Rectal smooth muscle tissue (tissue), 1 donor: Measurements from ENCODE around the gene AKAP4.
A peak's percentile ranks its signal among the peaks of the same experiment; 100 is the strongest.

ENCODE experiments used
- H3K27ac ChIP-seq: one replicate; pipeline ENCODE4 v1.7.0; 2013; ENCODE audit warnings: low read depth, low read length, inconsistent platforms
- H3K27me3 ChIP-seq: one replicate; pipeline ENCODE4 v1.7.0; 2013; ENCODE audit warnings: low read length; ENCODE audit not compliant: control insufficient read depth, insufficient read depth
- H3K36me3 ChIP-seq: one replicate; pipeline ENCODE4 v1.7.0; 2013; ENCODE audit warnings: low read length; ENCODE audit not compliant: control insufficient read depth, insufficient read depth
- H3K4me1 ChIP-seq: one replicate; pipeline ENCODE4 v1.7.0; 2013; ENCODE audit warnings: low read length; ENCODE audit not compliant: control insufficient read depth, insufficient read depth
- H3K4me3 ChIP-seq: one replicate; pipeline ENCODE4 v1.7.0; 2013; ENCODE audit warnings: low read length
- H3K9ac ChIP-seq: one replicate; pipeline ENCODE4 v1.7.0; 2013; ENCODE audit warnings: low read length

The AKAP4 gene

GRCh38 chrX:50200907-50201306, at the start of gene AKAP4:
Gene AKAP4, minus strand, starts transcription at chrX:50201007. Its CDS starts 118 bp downstream, at chrX:50200889.
- Histone ChIP-seq H3K27ac (no peak within 1 kb of the TSS), H3K4me3 (no peak within 1 kb of the TSS), H3K36me3 (no peaks in the 10 kb centered on the region), H3K9ac (no peak within 1 kb of the TSS), H3K4me1 (no peaks in the 10 kb centered on the region), H3K27me3 (no peaks in the 10 kb centered on the region)

- Histone ChIP-seq H3K27me3 (no peaks in the 10 kb centered on the region), H3K36me3 (no peaks in the 10 kb centered on the region), H3K4me3 (no peak overlapping the region), H3K9ac (no peak overlapping the region), H3K4me1 (no peaks in the 10 kb centered on the region), H3K27ac (no peak overlapping the region)
Observed at GRCh38 chrX:50211510-50211909, 10.7 kb upstream of the AKAP4 start.

DNA sequence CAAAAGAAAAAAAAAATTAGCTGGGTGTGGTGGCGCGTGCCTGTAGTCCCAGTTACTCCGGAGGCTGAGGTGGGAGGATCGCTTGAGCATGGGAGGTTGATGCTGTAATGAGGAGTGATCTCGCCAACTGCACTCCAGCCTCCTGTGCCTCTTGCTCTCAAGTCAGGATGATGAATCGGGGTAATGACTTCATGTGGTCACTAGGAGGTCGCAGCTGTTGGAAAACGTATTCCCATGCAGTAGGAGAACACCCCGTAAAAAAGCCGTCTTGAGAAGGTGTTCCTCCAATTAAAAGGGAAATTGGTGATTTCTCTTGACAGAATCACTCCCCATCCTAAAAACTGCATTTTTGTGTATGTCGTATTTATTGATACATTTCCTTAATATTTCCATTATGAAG, 5.9 kb upstream of the AKAP4 start:
- Histone ChIP-seq H3K9ac (no peak overlapping the region), H3K27ac (no peak overlapping the region), H3K27me3 (no peaks in the 10 kb centered on the region), H3K4me1 (no peaks in the 10 kb centered on the region), H3K36me3 (no peaks in the 10 kb centered on the region), H3K4me3 (no peak overlapping the region)

GRCh38 chrX:50204364-50204899, 3.6 kb upstream of the AKAP4 start, which contains the start of gene CCNB3:
Gene CCNB3, plus strand, starts transcription at chrX:50204765. Its CDS starts 80,399 bp downstream, at chrX:50285164.
- Histone ChIP-seq H3K36me3 (no peaks in the 10 kb centered on the region), H3K27ac (no peak within 1 kb of the TSS), H3K4me1 (no peaks in the 10 kb centered on the region), H3K4me3 (peak within 1 kb of the TSS; percentile 45), H3K27me3 (no peaks in the 10 kb centered on the region), H3K9ac (no peak within 1 kb of the TSS)

GRCh38 chrX:50202539-50202938, 1.7 kb upstream of the AKAP4 start:
- Histone ChIP-seq H3K27me3 (no peaks in the 10 kb centered on the region), H3K27ac (no peak overlapping the region), H3K9ac (no peak overlapping the region), H3K4me3 (no peak overlapping the region), H3K36me3 (no peaks in the 10 kb centered on the region), H3K4me1 (no peaks in the 10 kb centered on the region)

GRCh38 chrX:50198348-50198747, 2.5 kb downstream of the AKAP4 start:
- no peaks in the 10 kb centered on the region for H3K4me1 ChIP-seq
- no peaks in the 10 kb centered on the region for H3K36me3 ChIP-seq
- no peak overlapping the region for H3K27ac ChIP-seq
- H3K9ac ChIP-seq: no peak overlapping the region
- H3K4me3 ChIP-seq: no peak overlapping the region
- no peaks in the 10 kb centered on the region for H3K27me3 ChIP-seq

- no peak overlapping the region for H3K4me3 ChIP-seq
- peaks cover 6% of the 10 kb centered on the region for H3K4me1 ChIP-seq
- H3K27me3 ChIP-seq: peaks cover 2% of the 10 kb centered on the region
- H3K9ac ChIP-seq: no peak overlapping the region
- H3K36me3 ChIP-seq: no peaks in the 10 kb centered on the region
- H3K27ac ChIP-seq: peak overlapping the region; percentile 30
Observed at GRCh38 chrX:50188859-50189600, 11.8 kb downstream of the AKAP4 start.

- H3K36me3 ChIP-seq: no peaks in the 10 kb centered on the region
- H3K9ac ChIP-seq: no peak overlapping the region
- peaks cover 2% of the 10 kb centered on the region for H3K27me3 ChIP-seq
- H3K4me1 ChIP-seq: peaks cover 6% of the 10 kb centered on the region
- no peak overlapping the region for H3K4me3 ChIP-seq
- no peak overlapping the region for H3K27ac ChIP-seq
Observed at GRCh38 chrX:50183891-50184290, 16.9 kb downstream of the AKAP4 start.

DNA sequence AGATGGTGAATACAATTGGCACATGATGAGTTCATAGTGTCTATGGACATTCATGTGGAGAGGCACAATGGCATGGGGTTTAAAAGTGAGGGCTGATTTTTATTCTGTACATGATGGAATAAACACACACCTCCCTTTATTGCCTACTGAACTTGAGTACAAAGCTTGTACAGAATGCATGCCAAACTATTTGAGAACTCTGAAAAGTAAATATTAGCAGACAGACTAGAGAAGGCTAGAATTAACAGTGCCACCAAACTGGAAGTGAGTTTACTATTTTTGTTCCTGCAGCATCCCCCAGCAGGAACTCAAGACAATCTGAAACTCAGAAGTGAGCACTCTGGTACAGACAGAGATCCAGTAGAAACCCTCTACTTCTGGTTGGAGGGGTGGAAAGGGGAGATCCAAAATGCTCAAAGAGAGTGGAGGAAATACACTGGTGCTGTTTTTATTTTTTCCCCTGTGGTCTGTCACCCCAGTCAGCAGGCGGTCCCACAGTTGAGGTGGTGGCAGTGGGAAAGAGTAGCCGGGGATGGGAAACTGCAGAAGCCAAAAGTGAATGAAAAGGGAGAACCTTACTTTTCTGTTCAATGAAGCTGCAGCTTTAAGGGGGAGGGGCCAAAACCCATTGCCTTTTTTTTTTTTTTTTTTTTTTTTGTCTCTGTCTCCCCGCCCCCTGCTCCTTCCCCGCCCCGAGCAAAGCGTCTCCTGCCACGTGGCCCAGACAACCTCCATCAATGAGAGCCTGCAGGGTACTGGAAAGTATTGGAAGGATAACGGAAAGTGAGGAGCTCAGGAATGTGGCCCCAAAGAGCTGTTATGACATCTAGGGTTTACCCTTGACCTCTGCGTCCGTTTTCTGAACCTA, 20.5 kb downstream of the AKAP4 start:
- Histone ChIP-seq H3K4me3 (no peak overlapping the region), H3K4me1 (no peaks in the 10 kb centered on the region), H3K9ac (no peak overlapping the region)

GRCh38 chrX:50169717-50170116, 31.1 kb downstream of the AKAP4 start:
- H3K27ac ChIP-seq: no peak overlapping the region
- H3K4me3 ChIP-seq: no peak overlapping the region
- no peaks in the 10 kb centered on the region for H3K36me3 ChIP-seq
- no peaks in the 10 kb centered on the region for H3K4me1 ChIP-seq
- no peaks in the 10 kb centered on the region for H3K27me3 ChIP-seq
- no peak overlapping the region for H3K9ac ChIP-seq

More for the DNA sequence above, 20.5 kb downstream of the AKAP4 start:
- Histone ChIP-seq H3K27me3 (no peaks in the 10 kb centered on the region), H3K27ac (no peak overlapping the region), H3K36me3 (no peaks in the 10 kb centered on the region)

DNA sequence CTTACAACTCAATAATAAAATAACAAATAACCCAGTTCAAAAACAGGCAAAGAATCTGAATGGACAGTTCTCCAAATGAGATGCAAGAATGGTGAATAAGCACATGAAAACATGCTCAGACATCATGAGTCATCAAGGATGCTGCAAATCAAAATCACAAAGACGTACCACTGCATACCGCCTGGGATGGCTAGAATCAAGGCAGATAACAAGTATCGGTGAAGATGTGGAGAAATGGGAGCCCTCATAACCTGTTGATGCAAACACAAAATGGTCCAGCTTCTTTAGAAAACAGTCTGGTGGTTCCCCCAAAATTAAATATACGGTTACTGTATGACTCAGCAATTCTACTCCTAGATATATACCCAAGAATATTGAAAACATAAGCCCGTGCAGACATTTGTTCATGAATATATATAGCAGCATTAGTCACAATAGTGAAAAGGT, 32.5 kb downstream of the AKAP4 start:
- Histone ChIP-seq H3K4me3 (no peak overlapping the region), H3K36me3 (no peaks in the 10 kb centered on the region), H3K9ac (no peak overlapping the region), H3K27ac (no peak overlapping the region), H3K27me3 (no peaks in the 10 kb centered on the region), H3K4me1 (no peaks in the 10 kb centered on the region)

- H3K4me3 ChIP-seq: no peak overlapping the region
- no peaks in the 10 kb centered on the region for H3K36me3 ChIP-seq
- H3K9ac ChIP-seq: no peak overlapping the region
- H3K27ac ChIP-seq: no peak overlapping the region
- H3K27me3 ChIP-seq: no peaks in the 10 kb centered on the region
- no peaks in the 10 kb centered on the region for H3K4me1 ChIP-seq
Observed at GRCh38 chrX:50167366-50167765, 33.4 kb downstream of the AKAP4 start.
